GM19452 (cell line): Measurements from ENCODE around the gene MEX3D.

Source experiments
- ATAC-seq: cut with Tn5 transposase; IDR thresholded peaks from one replicate; pipeline ENCODE4 v1.9.1; 2021; ENCODE audit not compliant: unreplicated experiment

MEX3D gene

GRCh38 chr19:1598777-1599459 lies 30.8 kb upstream of the MEX3D start:
- ATAC-seq = no peak

GRCh38 chr19:1593501-1593772 lies 25.3 kb upstream of the MEX3D start:
- ATAC-seq = no peak

GRCh38 chr19:1592755-1593500 lies 24.8 kb upstream of the MEX3D start, which contains the start of gene MBD3:
MBD3 (minus strand) TSS chr19:1592865; CDS start chr19:1592631, 234 bp downstream.
- peak; percentile 65 for ATAC-seq

DNA sequence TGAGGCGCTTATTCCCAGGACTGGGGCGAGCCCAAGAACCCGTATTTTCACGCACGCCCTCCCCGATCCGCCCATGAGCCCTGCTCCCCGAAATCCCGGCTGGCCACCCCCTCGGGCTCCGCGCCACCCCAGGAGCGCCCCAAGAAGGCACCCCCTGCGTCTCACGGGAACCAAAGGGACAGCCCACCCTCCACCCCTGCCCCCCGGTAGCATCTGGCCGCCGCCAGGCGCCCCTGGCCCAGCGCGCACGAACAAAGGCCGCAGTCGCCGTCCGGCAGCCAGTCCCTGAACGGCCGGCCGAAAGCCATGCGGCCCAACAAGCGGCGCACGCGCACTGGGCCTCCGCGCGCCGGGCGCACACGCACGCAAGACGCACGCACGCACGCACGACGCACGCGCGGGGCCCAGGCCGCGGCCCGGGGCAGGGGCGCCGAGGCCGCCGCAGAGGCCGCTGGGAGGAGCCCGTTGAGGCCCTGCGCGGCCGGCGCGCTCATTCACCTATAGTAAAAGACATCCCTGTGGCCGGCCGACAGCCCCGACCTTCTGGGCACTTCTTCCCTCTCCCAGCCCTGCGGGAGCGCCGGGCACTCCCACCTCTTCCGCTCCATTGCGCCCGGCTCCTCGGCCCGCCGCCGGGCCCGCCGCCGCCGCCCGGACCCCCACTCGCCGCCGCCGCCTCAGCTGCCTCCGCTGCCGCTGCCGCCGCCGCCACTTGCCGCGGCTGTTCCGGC lies 24.1 kb upstream of the MEX3D start:
- ATAC-seq = peak; percentile 68

- ATAC-seq = no peak
Measured at GRCh38 chr19:1591421-1592023, 23.4 kb upstream of the MEX3D start.

DNA sequence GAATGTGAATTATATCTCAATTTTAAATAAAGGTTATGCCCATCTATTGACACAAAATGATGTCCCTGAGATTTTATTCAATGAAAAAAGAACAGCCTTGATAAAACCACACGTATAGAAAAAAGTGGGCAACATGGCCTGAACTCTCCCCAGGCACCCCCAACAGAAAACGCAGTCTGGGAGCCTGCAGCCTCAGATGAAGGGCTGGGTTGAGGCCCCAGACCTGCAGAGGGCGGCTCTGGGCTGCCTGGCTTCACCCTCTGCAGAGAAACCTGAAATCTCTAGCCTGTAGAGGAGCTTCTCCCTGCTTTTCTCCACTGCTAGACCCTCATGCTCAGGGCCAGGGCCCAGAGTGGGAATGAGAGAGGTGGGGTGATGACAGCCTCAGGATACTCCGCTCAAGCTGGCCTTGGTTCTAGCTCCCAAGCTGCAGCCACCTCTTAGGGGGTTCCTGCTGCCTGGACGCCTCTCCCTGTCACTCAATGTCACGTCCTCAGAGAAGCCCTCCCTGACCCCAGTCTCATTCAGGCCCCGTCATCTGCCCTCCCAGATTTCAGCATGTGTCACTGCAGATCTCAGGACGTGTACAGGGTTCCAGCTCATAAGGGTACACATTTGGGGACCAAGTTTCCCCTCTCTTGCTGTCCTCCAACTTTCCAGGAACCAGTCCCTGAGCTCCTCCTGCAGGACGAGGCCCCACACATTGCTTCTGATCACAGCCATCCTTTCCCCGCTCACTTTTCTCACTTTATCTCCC lies 22.7 kb upstream of the MEX3D start:
- no peak for ATAC-seq

DNA sequence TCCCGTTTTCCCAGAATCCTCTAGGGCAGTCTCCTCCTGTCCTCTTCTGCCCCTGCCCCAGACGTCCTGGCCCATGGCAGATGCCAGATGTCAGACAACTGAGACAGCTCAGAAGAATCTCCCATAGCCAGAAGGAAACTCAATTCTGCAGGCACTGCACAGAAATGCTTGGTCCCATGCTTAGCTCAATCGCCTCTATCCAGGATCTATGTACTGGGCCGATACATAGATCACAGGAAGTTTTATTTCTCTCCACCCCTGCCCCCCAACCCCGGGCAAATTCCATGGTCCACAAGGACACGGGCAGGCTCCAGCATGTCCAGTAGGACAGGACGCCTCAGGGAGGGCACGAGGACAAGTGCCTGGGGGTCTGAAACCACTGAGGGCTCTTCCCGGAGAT lies 19.7 kb upstream of the MEX3D start:
- no peak for ATAC-seq

GRCh38 chr19:1585243-1585580 lies 17.1 kb upstream of the MEX3D start:
- ATAC-seq = no peak

GRCh38 chr19:1584500-1585242 lies 16.5 kb upstream of the MEX3D start:
- no peak for ATAC-seq

DNA sequence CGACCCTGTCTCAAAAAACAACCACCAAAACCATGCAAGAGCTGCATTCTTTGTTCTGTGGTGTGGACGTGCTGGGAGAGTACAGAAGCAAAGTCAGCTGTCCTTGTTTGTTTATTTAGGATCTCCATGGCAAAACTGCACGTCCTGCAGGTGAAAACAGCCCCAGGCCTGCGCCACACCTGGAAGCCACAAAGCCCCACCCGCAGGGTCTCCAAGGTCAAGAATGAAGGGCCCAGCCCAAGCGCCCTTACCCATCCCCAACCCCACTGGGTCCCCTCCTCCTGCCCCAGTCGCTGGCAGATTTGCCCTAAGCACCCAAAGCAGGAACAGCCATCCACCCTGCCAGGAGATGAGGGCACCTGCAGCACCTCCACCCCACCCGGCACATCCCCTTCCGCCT lies 14.1 kb upstream of the MEX3D start:
- ATAC-seq = no peak

GRCh38 chr19:1580957-1581356 lies 12.8 kb upstream of the MEX3D start:
- no peak for ATAC-seq

- ATAC-seq = no peak
Measured at GRCh38 chr19:1580382-1580781, 12.3 kb upstream of the MEX3D start.

- no peak for ATAC-seq
Measured at GRCh38 chr19:1579222-1579621, 11.1 kb upstream of the MEX3D start.

DNA sequence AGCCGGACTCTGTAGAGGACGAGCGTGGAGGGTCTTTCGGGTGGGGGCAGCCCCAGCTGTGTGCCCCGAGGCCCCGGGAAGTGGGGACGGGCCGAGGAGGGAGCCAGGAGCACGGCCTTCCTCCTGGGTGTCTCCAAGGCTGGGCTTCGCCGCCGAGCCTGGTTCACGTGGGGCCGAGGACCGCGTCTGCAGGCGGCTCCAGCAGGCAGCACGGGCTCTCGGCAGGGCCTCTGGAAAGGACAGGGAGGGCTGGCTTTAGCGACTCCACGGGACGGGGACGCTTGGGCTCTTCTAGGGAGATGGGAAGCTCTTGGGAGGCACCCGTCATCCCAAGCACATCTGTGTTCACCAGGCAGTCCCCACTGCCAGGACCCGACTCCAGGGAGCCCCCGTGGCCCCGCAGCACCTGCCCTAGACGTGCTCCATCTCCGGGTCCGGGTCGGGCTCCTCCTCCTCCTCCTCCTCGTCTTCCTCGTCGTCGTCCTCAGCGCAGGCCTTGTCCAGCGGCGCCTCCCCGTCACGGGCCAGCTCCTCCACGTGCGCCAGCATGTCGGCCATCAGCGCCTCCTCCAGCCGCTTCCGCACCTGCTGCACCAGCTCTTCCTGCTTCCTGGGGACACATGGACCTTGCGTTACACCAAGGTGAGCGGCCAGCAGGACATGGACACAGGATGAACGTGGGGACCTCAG lies 9.9 kb upstream of the MEX3D start:
- no peak for ATAC-seq

- ATAC-seq = no peak
Measured at GRCh38 chr19:1577090-1577928, 9.2 kb upstream of the MEX3D start.

GRCh38 chr19:1576242-1577089 lies 8.3 kb upstream of the MEX3D start:
- ATAC-seq = no peak

- no peak for ATAC-seq
Measured at GRCh38 chr19:1575323-1576241, 7.5 kb upstream of the MEX3D start.
